Activated CD8-positive, alpha-beta T cell treated with anti-CD3 and anti-CD28 coated beads, Interleukin-2, amount 10 ng/mL, durations not matched to agents 7 days and 5 days (primary cell): ENCODE results near the gene LHX1. TPM values are rescaled to one million over a fixed set of nuclear protein-coding genes. Genes with fewer than 3 reads are reported as not detected.

Experiments used
- ATAC-seq: fragments of 150-1000 bp; cut with Tn5 transposase; one replicate; pipeline ENCODE4 v1.10.0; 2021; ENCODE audit warnings: moderate library complexity
- CTCF ChIA-PET: fragments of 350-600 bp; sonication (Branson Sonifier 250); formaldehyde crosslinking; loops from one replicate; lab custom pipeline; 2021; ENCODE audit warnings: antibody characterized with exemption; lab: Charles Lee
- POLR2A ChIA-PET: fragments of 350-600 bp; sonication (Branson Sonifier 250); formaldehyde crosslinking; loops from one replicate; lab custom pipeline; 2021; ENCODE audit warnings: antibody characterized with exemption; lab: Charles Lee
- DNase-seq: peaks from one replicate; pipeline ENCODE4 v3.0.0-alpha.2; 2020
- H3K27ac Mint-ChIP-seq: one replicate; pipeline ENCODE4 v1.8.0; 2021; ENCODE audit warnings: mild to moderate bottlenecking, mixed read lengths
- H3K27me3 Mint-ChIP-seq: one replicate; pipeline ENCODE4 v1.8.0; 2021; ENCODE audit warnings: low read depth, mixed read lengths
- H3K36me3 Mint-ChIP-seq: one replicate; pipeline ENCODE4 v1.8.0; 2021; ENCODE audit warnings: low read depth, mixed read lengths
- H3K4me1 Mint-ChIP-seq: one replicate; pipeline ENCODE4 v1.8.0; 2021; ENCODE audit warnings: low read depth, mixed read lengths
- H3K4me3 Mint-ChIP-seq: one replicate; pipeline ENCODE4 v1.8.0; 2021; ENCODE audit warnings: mild to moderate bottlenecking, mixed read lengths
- H3K9me3 Mint-ChIP-seq: one replicate; pipeline ENCODE4 v1.8.0; 2022; ENCODE audit warnings: mixed read lengths; ENCODE audit not compliant: insufficient read depth
- total RNA-seq, 2 experiments: library from RNA; stranded (reverse); gene quantifications; one replicate each; pipeline ENCODE4 v1.2.3, GENCODE V29; 2021

Gene LHX1
- total RNA-seq, 2 experiments from 2014 or later = not detected

- POLR2A ChIA-PET = no interaction called here
- ATAC-seq (no peak), DNase-seq (no peak)
- Mint-ChIP-seq H3K9me3 (no peaks in the 10 kb centered on the region), H3K27me3 (peaks cover 66% of the 10 kb centered on the region), H3K36me3 (no peaks in the 10 kb centered on the region), H3K27ac (no peak overlapping the region), H3K4me1 (peaks cover 14% of the 10 kb centered on the region), H3K4me3 (no peak overlapping the region)
- CTCF ChIA-PET = interaction anchor here (0.6 to 0.9 kb wide), 2 partner anchors 298 to 314 kb away, joined by 3 read pairs; no protein-coding TSS in a partner anchor
These were observed 10.6 kb upstream of the LHX1 start for GRCh38 chr17:36926701-36927100.

GRCh38 chr17:36928471-36929345 lies 8.6 kb upstream of the LHX1 start:
- no peak for DNase-seq
- ATAC-seq = no peak
- peaks cover 29% of the 10 kb centered on the region for H3K4me1 Mint-ChIP-seq
- ChIA-PET POLR2A (no interaction called here), CTCF (no interaction called here)
- peaks cover 77% of the 10 kb centered on the region for H3K27me3 Mint-ChIP-seq
- no peaks in the 10 kb centered on the region for H3K36me3 Mint-ChIP-seq
- H3K27ac Mint-ChIP-seq = no peak overlapping the region
- no peak overlapping the region for H3K4me3 Mint-ChIP-seq
- H3K9me3 Mint-ChIP-seq = no peaks in the 10 kb centered on the region

GRCh38 chr17:36929851-36930582 lies 7.3 kb upstream of the LHX1 start:
- H3K36me3 Mint-ChIP-seq = no peaks in the 10 kb centered on the region
- H3K27me3 Mint-ChIP-seq = peaks cover 86% of the 10 kb centered on the region
- H3K4me3 Mint-ChIP-seq = no peak overlapping the region
- DNase-seq (no peak), ATAC-seq (no peak)
- CTCF ChIA-PET = interaction anchor here (0.9 kb wide), 1 partner anchor 304 kb away, joined by 3 read pairs; no protein-coding TSS in a partner anchor
- H3K27ac Mint-ChIP-seq = no peak overlapping the region
- H3K9me3 Mint-ChIP-seq = no peaks in the 10 kb centered on the region
- POLR2A ChIA-PET = no interaction called here
- H3K4me1 Mint-ChIP-seq = peaks cover 37% of the 10 kb centered on the region

DNA sequence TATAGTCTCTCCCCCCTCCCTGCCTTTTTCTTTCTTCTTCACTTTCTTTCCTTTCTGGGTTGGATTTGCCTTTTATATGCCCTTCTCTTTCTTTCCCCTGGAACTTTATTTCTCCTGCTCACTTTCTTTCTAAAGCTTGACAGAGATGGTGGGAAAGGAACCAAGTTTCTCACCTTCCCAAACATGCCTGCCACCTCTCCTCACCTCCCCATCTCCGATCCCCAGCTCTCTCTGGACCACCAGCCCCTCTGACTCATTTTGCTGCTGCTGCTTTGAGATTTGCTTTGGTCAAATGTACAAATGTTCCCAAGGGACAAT lies 6.7 kb upstream of the LHX1 start:
- peaks cover 86% of the 10 kb centered on the region for H3K27me3 Mint-ChIP-seq

DNA sequence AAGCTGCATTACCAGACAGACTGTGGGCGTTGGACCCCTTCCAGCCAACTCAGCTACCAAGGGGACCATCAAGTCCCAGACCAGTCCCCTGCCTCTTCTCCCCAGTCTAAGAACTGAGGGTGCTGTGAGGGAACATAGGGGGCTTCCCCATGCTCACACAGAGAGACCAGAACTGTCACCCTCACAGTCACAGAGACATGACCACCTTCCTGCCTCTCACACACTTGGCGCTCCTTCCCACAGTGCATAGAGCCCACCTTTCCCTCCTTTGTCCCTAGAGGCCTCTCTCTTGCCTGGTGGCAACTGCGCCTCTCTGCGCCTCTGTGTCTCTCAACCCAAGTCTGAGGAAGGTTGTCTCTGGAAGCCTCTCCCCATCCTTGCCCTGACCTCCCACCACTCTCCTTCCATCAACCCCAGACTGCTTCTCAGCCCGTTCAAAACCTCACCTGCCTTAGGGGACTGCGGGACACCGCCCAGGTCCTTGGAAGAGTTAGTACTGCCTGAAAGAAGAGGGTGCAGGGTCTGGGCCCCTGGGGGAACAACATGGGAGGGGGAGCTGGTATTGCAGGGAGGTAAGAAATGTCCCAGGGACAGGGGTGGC lies 6.1 kb upstream of the LHX1 start:
- H3K27me3 Mint-ChIP-seq = peaks cover 89% of the 10 kb centered on the region
- H3K27ac Mint-ChIP-seq = no peak overlapping the region
- DNase-seq (no peak), ATAC-seq (no peak)
- H3K4me3 Mint-ChIP-seq = no peak overlapping the region
- ChIA-PET POLR2A (interaction anchor here (0.8 kb wide), 1 partner anchor 9 kb away, joined by 3 read pairs; no protein-coding TSS in a partner anchor), CTCF (interaction anchor here (0.9 kb wide), 1 partner anchor 305 kb away, joined by 3 read pairs; no protein-coding TSS in a partner anchor)
- H3K4me1 Mint-ChIP-seq = peaks cover 46% of the 10 kb centered on the region
- no peaks in the 10 kb centered on the region for H3K9me3 Mint-ChIP-seq
- H3K36me3 Mint-ChIP-seq = no peaks in the 10 kb centered on the region

More for the DNA sequence above, 6.7 kb upstream of the LHX1 start:
- no peak overlapping the region for H3K27ac Mint-ChIP-seq
- H3K36me3 Mint-ChIP-seq = no peaks in the 10 kb centered on the region
- CTCF ChIA-PET = interaction anchor here (0.9 kb wide), 1 partner anchor 304 kb away, joined by 3 read pairs; no protein-coding TSS in a partner anchor
- H3K4me3 Mint-ChIP-seq = no peak overlapping the region
- POLR2A ChIA-PET = no interaction called here
- peaks cover 42% of the 10 kb centered on the region for H3K4me1 Mint-ChIP-seq
- no peaks in the 10 kb centered on the region for H3K9me3 Mint-ChIP-seq
- DNase-seq (no peak), ATAC-seq (no peak)

DNA sequence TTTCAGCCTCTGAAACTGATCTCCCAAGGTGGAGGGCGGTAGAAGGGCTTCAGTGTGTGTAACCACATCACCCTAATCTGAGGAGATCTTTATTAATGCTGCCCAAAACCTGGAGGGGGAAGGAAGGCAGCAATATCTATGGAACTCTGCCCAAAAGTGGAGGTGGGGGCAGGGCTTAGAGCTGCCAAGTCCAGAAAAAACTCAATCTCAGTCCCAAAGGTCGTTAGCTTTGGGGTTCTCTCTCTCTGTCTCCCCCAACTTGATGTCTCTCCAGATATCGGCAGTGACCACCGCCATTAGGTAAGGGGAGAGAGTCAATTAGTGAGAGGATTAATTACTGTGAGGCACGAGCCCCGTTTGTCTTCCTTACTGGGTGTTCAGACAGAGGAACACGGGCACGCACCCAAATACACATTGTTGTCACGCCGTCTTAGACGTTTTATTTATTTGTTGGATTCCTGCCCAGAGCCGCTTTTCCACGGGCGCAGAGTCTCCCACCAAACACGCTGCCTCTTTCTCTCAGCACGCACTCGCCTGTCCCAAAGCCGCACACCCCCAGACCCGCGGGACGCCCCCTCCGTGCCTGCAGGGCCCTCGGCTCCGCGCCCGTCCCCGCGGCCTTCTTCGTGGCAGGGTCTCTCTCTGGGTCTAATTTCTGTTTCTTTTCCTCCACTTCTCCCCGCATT lies 5.4 kb upstream of the LHX1 start:
- ATAC-seq (no peak), DNase-seq (no peak)
- peaks cover 51% of the 10 kb centered on the region for H3K4me1 Mint-ChIP-seq
- H3K27ac Mint-ChIP-seq = no peak overlapping the region
- POLR2A ChIA-PET = interaction anchor here (0.8 kb wide), 1 partner anchor 8 kb away, joined by 3 read pairs; no protein-coding TSS in a partner anchor
- H3K36me3 Mint-ChIP-seq = no peaks in the 10 kb centered on the region
- CTCF ChIA-PET = no interaction called here
- peaks cover 90% of the 10 kb centered on the region for H3K27me3 Mint-ChIP-seq
- H3K4me3 Mint-ChIP-seq = peak overlapping the region; percentile 29
- no peaks in the 10 kb centered on the region for H3K9me3 Mint-ChIP-seq

DNA sequence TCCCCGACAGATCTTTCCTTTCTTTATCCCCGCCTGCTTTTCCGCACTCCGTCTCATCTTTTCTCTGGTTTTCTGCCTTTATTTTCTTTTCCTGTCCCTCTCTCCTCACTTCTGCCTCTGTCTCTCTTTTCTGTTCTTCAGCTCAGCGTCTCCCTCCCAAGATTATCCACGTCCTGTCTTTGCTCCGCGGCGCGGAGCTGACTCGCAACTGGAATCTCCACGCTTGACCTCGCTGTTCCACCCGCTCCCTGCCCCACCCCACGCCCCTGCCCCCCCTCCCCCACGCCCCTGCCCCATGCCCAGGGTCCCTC lies 4.9 kb upstream of the LHX1 start:
- DNase-seq (no peak), ATAC-seq (no peak)
- Mint-ChIP-seq H3K27ac (no peak overlapping the region), H3K27me3 (peaks cover 92% of the 10 kb centered on the region), H3K36me3 (no peaks in the 10 kb centered on the region), H3K9me3 (no peaks in the 10 kb centered on the region), H3K4me3 (peak overlapping the region; percentile 29), H3K4me1 (peaks cover 56% of the 10 kb centered on the region)
- CTCF ChIA-PET = interaction anchor here (1.3 kb wide), 1 partner anchor 9 kb away, joined by 4 read pairs; no protein-coding TSS in a partner anchor
- POLR2A ChIA-PET = no interaction called here

GRCh38 chr17:36932694-36933511 lies 4.4 kb upstream of the LHX1 start:
- ChIA-PET POLR2A (interaction anchor here (1.5 kb wide), 1 partner anchor 16 kb away, joined by 5 read pairs; the partner anchor contains the start of gene AATF), CTCF (interaction anchor here (1.0 to 1.3 kb wide), 2 partner anchors 9 to 115 kb away, joined by 4 read pairs; no protein-coding TSS in a partner anchor)
- Mint-ChIP-seq H3K27ac (no peak overlapping the region), H3K4me3 (no peak overlapping the region), H3K27me3 (peaks cover 92% of the 10 kb centered on the region), H3K9me3 (no peaks in the 10 kb centered on the region), H3K4me1 (peaks cover 59% of the 10 kb centered on the region), H3K36me3 (no peaks in the 10 kb centered on the region)
- DNase-seq (no peak), ATAC-seq (no peak)

DNA sequence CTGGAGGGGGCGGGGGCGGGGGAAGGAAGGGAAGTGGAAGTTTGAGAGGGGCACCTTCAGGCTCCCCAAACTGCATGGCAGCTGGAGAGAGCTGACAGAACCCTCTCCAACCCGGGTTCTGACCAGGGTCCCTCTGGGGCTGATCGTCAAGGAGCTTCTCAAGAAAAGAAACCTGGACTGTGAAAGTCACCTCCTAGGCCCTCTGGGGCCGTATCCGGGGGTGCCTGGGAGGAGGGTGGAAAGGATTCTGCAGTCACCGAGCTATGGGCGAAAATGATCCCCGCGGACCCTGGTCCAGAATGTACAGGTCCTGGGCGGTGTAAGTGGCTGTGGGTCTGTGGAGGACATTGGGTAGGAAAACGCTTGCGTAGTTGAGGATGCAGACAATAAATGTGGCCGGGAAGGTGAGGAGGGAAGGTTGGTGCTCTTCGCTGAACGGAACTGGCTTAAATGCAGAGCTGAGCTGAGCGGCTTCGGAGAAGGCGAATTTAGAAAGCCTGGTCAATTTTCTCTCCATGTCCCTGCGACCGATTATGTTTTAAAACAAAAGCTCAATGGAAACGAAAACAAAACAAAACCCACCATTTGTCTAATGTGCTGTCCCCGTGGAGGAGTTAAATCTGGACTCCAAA lies 3.6 kb upstream of the LHX1 start:
- Mint-ChIP-seq H3K27me3 (peaks cover 94% of the 10 kb centered on the region), H3K36me3 (no peaks in the 10 kb centered on the region), H3K4me1 (peaks cover 57% of the 10 kb centered on the region), H3K4me3 (peak overlapping the region; percentile 34), H3K9me3 (no peaks in the 10 kb centered on the region), H3K27ac (peak overlapping the region; percentile 0)
- ATAC-seq (no peak), DNase-seq (no peak)
- ChIA-PET POLR2A (interaction anchor here (1.5 kb wide), 1 partner anchor 15 kb away, joined by 5 read pairs; the partner anchor contains the start of gene AATF), CTCF (interaction anchor here (1.0 to 1.3 kb wide), 2 partner anchors 10 to 114 kb away, joined by 4 read pairs; no protein-coding TSS in a partner anchor)

GRCh38 chr17:36934144-36934691 lies 3.1 kb upstream of the LHX1 start:
- Mint-ChIP-seq H3K4me3 (peak overlapping the region; percentile 34), H3K36me3 (peaks cover 2% of the 10 kb centered on the region), H3K9me3 (no peaks in the 10 kb centered on the region), H3K27me3 (peaks cover 94% of the 10 kb centered on the region), H3K4me1 (peaks cover 56% of the 10 kb centered on the region), H3K27ac (peak overlapping the region; percentile 0)
- CTCF ChIA-PET = interaction anchor here (1.0 kb wide), 1 partner anchor 114 kb away, joined by 4 read pairs; no protein-coding TSS in a partner anchor
- DNase-seq (no peak), ATAC-seq (no peak)
- POLR2A ChIA-PET = interaction anchor here (1.5 kb wide), 1 partner anchor 15 kb away, joined by 5 read pairs; the partner anchor contains the start of gene AATF
